ENCODE measurements around the gene RUVBL2. TPM values are rescaled to one million over a fixed set of nuclear protein-coding genes. Genes with fewer than 3 reads are reported as not detected.

Gene RUVBL2
- total RNA-seq, 1 experiment from 2014 or later = 130 TPM

DNA sequence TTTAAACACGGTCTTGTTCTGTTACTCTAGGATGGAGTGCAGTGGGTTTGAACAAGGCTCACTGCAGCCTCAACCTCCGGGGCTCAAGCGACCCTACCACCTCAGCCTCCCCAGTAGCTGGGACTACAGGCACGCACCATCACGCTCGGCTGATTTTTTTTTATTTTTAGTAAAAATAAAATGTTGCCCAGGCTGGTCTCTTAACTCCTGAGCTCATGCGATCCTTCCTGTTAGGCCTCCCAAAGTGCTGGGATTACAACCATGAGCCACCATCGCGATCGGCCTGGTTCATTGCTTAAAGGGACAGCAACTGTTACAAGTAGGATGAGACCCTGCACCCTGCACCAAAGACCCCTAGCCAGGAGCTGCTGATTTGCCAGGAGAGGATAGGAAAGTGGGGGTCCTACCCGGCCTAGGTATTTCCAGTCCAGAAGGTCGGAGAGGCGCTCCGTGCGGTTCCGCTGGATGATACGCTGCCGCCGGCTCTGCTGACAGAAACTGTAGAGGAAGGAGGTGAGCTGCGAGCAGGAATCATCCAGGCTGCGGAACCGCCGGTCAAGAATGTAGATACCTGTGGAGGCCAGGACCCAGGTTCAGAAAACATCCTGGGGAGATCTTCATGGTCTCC, 23.4 kb upstream of the RUVBL2 start:
- DNase-seq = no peak

More for the DNA sequence above, 23.4 kb upstream of the RUVBL2 start:
- Histone ChIP-seq H3K9ac (ENCODE audit: extremely low read depth, insufficient read length, low read length) (no peak overlapping the region), H2BK20ac (ENCODE audit: low read depth, low read length, poor library complexity, severe bottlenecking) (no peak overlapping the region), H3K27me3 (ENCODE audit: insufficient read depth, low read length) (no peaks in the 10 kb centered on the region), H4K91ac (ENCODE audit: insufficient read length, low read depth, low read length) (no peak overlapping the region), H3K79me1 (ENCODE audit: insufficient read depth, low read depth, low read length, poor library complexity, severe bottlenecking) (no peaks in the 10 kb centered on the region), H2BK12ac (ENCODE audit: insufficient read length, low read depth, low read length) (no peak overlapping the region), H3K4me2 (ENCODE audit: insufficient read depth, insufficient read length, low read length) (no peak overlapping the region), H3K9me3 (ENCODE audit: control insufficient read depth, low read depth, low read length) (no peaks in the 10 kb centered on the region), H2AK5ac (ENCODE audit: insufficient read length, low read length) (no peak overlapping the region), H3K18ac (ENCODE audit: insufficient read length, low read depth, low read length) (no peak overlapping the region), H3K23me2 (ENCODE audit: insufficient read length, low read depth, low read length, poor library complexity, severe bottlenecking) (peaks cover 5% of the 10 kb centered on the region), H2BK120ac (ENCODE audit: low read depth, low read length, poor library complexity, severe bottlenecking) (no peak overlapping the region), H3K27ac (ENCODE audit: insufficient read length, low read depth, low read length) (no peak overlapping the region), H2BK15ac (ENCODE audit: low read depth, low read length) (no peak overlapping the region), H2AFZ (ENCODE audit: low read length) (no peak overlapping the region), H3K23ac (ENCODE audit: insufficient read length, low read depth, low read length) (no peak overlapping the region), H4K5ac (ENCODE audit: insufficient read length, low read depth, low read length) (no peak overlapping the region), H3K4ac (ENCODE audit: low read depth, low read length) (no peak overlapping the region), H3K14ac (ENCODE audit: insufficient read depth, low read length) (no peak overlapping the region), H2BK5ac (ENCODE audit: insufficient read length, low read length) (no peak overlapping the region), H3K56ac (ENCODE audit: insufficient read length, low read depth, low read length) (no peak overlapping the region), H3K4me1 (ENCODE audit: insufficient read depth, low read length) (no peaks in the 10 kb centered on the region), H3T11ph (ENCODE audit: low read length) (no peak overlapping the region), H4K8ac (replicated peaks; ENCODE audit: insufficient read length, low read depth, low read length) (no peak overlapping the region), H4K20me1 (ENCODE audit: control insufficient read depth, insufficient read depth, insufficient read length) (peaks cover 3% of the 10 kb centered on the region), H3K79me2 (ENCODE audit: insufficient read depth, low read length) (no peaks in the 10 kb centered on the region)
- TF ChIP-seq, protein P1, sequence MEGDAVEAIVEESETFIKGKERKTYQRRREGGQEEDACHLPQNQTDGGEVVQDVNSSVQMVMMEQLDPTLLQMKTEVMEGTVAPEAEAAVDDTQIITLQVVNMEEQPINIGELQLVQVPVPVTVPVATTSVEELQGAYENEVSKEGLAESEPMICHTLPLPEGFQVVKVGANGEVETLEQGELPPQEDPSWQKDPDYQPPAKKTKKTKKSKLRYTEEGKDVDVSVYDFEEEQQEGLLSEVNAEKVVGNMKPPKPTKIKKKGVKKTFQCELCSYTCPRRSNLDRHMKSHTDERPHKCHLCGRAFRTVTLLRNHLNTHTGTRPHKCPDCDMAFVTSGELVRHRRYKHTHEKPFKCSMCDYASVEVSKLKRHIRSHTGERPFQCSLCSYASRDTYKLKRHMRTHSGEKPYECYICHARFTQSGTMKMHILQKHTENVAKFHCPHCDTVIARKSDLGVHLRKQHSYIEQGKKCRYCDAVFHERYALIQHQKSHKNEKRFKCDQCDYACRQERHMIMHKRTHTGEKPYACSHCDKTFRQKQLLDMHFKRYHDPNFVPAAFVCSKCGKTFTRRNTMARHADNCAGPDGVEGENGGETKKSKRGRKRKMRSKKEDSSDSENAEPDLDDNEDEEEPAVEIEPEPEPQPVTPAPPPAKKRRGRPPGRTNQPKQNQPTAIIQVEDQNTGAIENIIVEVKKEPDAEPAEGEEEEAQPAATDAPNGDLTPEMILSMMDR (conservative IDR thresholded peaks at IDR 0.05) = no peak
- peaks cover 12 to 30% of the 10 kb centered on the region in 2 experiments for H3K4me1 Mint-ChIP-seq
- peaks cover 2% of the 10 kb centered on the region; the same call in 1 of the 2 replicates for H3K27me3 Mint-ChIP-seq (ENCODE audit: low read depth)
- no CpG with 5 or more reads among the region's 23 CpGs for WGBS (ENCODE audit: extremely low coverage, insufficient read length, low lambda C conversion rate)
- H3K36me3 Mint-ChIP-seq (ENCODE audit: insufficient read depth in 1 of 3, low read depth in 3 of 3) = peaks cover 37 to 65% (median 63%) of the 10 kb centered on the region in 3 experiments; a peak in 6 of 7 replicates
- 0 out of 5 replicates have a peak overlapping the region, but pooled peaks of 1 of the 2 experiments have one; percentile 29 for H3K4me3 Mint-ChIP-seq
- peak overlapping the region in 1 of 3 experiments; percentile 20; a peak in 1 of 7 replicates for H3K27ac Mint-ChIP-seq
- H3K9me3 Mint-ChIP-seq = peaks cover 0 to 4% of the 10 kb centered on the region in 2 experiments; a peak in 1 of 5 replicates

Measured in H9 (cell line).